ENCODE data around the gene GPC4.

DNA sequence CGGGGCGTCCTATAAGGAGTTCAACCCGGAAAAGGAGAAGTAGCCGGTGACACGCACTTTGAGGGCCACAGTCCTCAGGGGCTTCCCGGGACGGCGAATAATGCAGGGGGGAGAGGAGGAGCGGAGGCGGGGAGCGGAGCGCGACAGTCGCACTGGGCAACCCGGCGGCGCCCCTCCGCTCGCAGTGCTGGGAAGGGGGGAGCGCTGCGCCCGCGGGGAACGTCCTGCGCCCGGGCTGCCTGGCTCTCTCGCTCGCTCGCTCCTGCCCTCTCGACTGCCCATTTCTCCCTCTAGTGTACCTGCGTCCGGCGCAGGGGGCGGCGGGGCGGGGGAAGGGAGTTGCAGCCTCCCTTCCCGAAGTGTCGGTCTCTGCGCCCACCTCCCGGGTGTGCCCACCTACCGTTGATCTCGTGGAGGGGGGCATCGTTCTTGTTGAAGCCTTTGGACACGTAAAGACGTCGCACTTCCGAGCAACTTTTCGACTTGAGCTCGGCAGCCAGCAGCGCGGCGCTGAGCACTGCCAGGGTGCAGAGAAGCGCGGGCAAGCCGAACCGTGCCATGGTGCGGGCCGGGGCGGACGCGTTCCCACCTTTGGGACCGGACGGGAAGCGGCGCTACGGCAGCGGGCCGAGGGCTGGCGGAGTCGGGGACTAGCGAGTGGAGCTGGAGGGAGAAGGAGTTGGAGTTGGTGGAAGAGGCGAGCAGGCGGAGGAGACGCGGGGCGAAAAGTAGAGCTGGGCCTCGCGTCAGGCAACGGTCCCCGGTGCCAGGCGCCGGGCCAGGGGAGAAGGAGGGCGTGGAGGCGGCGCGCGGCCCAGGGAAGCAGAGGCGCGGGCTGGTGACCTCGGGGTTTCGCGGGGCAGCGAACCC lies 648 bp downstream of the GPC4 start:
- TF ChIP-seq, protein P1, sequence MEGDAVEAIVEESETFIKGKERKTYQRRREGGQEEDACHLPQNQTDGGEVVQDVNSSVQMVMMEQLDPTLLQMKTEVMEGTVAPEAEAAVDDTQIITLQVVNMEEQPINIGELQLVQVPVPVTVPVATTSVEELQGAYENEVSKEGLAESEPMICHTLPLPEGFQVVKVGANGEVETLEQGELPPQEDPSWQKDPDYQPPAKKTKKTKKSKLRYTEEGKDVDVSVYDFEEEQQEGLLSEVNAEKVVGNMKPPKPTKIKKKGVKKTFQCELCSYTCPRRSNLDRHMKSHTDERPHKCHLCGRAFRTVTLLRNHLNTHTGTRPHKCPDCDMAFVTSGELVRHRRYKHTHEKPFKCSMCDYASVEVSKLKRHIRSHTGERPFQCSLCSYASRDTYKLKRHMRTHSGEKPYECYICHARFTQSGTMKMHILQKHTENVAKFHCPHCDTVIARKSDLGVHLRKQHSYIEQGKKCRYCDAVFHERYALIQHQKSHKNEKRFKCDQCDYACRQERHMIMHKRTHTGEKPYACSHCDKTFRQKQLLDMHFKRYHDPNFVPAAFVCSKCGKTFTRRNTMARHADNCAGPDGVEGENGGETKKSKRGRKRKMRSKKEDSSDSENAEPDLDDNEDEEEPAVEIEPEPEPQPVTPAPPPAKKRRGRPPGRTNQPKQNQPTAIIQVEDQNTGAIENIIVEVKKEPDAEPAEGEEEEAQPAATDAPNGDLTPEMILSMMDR (IDR thresholded peaks at IDR 0.05; ENCODE audit: low read depth, low read length, missing input control): no peak
- TF ChIP-seq JUND (IDR thresholded peaks at IDR 0.05) (no peak), EGR1 (IDR thresholded peaks at IDR 0.05; ENCODE audit: low read depth in 2 of 2) (no peak), NR2F2 (IDR thresholded peaks at IDR 0.05) (no peak), RAD21 (IDR thresholded peaks at IDR 0.05) (no peak), YY1 (IDR thresholded peaks at IDR 0.05) (no peak), SP1 (IDR thresholded peaks at IDR 0.05) (no peak), FOXA1 (IDR thresholded peaks at IDR 0.05) (no peak), TAF1 (conservative IDR thresholded peaks at IDR 0.05) (no peak)
- TF ChIP-seq, protein P2, sequence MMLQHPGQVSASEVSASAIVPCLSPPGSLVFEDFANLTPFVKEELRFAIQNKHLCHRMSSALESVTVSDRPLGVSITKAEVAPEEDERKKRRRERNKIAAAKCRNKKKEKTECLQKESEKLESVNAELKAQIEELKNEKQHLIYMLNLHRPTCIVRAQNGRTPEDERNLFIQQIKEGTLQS (IDR thresholded peaks at IDR 0.05): no peak
- TF ChIP-seq, protein P3, sequence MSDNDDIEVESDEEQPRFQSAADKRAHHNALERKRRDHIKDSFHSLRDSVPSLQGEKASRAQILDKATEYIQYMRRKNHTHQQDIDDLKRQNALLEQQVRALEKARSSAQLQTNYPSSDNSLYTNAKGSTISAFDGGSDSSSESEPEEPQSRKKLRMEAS (IDR thresholded peaks at IDR 0.05): no peak
- TF ChIP-seq, protein P4, sequence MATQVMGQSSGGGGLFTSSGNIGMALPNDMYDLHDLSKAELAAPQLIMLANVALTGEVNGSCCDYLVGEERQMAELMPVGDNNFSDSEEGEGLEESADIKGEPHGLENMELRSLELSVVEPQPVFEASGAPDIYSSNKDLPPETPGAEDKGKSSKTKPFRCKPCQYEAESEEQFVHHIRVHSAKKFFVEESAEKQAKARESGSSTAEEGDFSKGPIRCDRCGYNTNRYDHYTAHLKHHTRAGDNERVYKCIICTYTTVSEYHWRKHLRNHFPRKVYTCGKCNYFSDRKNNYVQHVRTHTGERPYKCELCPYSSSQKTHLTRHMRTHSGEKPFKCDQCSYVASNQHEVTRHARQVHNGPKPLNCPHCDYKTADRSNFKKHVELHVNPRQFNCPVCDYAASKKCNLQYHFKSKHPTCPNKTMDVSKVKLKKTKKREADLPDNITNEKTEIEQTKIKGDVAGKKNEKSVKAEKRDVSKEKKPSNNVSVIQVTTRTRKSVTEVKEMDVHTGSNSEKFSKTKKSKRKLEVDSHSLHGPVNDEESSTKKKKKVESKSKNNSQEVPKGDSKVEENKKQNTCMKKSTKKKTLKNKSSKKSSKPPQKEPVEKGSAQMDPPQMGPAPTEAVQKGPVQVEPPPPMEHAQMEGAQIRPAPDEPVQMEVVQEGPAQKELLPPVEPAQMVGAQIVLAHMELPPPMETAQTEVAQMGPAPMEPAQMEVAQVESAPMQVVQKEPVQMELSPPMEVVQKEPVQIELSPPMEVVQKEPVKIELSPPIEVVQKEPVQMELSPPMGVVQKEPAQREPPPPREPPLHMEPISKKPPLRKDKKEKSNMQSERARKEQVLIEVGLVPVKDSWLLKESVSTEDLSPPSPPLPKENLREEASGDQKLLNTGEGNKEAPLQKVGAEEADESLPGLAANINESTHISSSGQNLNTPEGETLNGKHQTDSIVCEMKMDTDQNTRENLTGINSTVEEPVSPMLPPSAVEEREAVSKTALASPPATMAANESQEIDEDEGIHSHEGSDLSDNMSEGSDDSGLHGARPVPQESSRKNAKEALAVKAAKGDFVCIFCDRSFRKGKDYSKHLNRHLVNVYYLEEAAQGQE (IDR thresholded peaks at IDR 0.05): no peak
- TF ChIP-seq, protein P5, sequence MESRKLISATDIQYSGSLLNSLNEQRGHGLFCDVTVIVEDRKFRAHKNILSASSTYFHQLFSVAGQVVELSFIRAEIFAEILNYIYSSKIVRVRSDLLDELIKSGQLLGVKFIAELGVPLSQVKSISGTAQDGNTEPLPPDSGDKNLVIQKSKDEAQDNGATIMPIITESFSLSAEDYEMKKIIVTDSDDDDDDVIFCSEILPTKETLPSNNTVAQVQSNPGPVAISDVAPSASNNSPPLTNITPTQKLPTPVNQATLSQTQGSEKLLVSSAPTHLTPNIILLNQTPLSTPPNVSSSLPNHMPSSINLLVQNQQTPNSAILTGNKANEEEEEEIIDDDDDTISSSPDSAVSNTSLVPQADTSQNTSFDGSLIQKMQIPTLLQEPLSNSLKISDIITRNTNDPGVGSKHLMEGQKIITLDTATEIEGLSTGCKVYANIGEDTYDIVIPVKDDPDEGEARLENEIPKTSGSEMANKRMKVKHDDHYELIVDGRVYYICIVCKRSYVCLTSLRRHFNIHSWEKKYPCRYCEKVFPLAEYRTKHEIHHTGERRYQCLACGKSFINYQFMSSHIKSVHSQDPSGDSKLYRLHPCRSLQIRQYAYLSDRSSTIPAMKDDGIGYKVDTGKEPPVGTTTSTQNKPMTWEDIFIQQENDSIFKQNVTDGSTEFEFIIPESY (IDR thresholded peaks at IDR 0.05): no peak
